ENCODE results near the gene AMDHD2.
"Not testable (repeated sequence)": the region's sequence is repeated elsewhere in the genome, so short reads cannot be mapped to it uniquely, and the experiment has no call there.

GRCh38 chr16:2551420-2551889, 31.3 kb downstream of the AMDHD2 start:
- not testable (repeated sequence) for TF ChIP-seq EZH2phosphoT487 (IDR thresholded peaks at IDR 0.05; ENCODE audit: unreplicated experiment); EZH2 (IDR thresholded peaks at IDR 0.05; ENCODE audit: low read depth, unreplicated experiment); REST (IDR thresholded peaks at IDR 0.05; ENCODE audit: unreplicated experiment); POLR2AphosphoS5 (IDR thresholded peaks at IDR 0.05; ENCODE audit: low read depth); JUNB (IDR thresholded peaks at IDR 0.05; ENCODE audit: unreplicated experiment); ZNF462 (CRISPR knock-in tag; IDR thresholded peaks at IDR 0.05); ZNF114 (CRISPR knock-in tag; IDR thresholded peaks at IDR 0.05); ETS1 (IDR thresholded peaks at IDR 0.05); NANOG (IDR thresholded peaks at IDR 0.05; ENCODE audit: borderline replicate concordance)
- peak; percentile 32 to 45 for TF ChIP-seq CTCF (conservative IDR thresholded peaks at IDR 0.05; ENCODE audit: low read depth in 2 of 2)
- TF ChIP-seq CREB1 (CRISPR knock-in tag; IDR thresholded peaks at IDR 0.05; ENCODE audit: low read depth) = peak; percentile 42; the same call in 1 of the 2 replicates

All from GM23338 (cell line).